Peyer's patch (tissue), 4 donors: Measurements from ENCODE around the gene PCGF3.

ENCODE experiments used
- POLR2A ChIP-seq, 2 donors: fragments of 450-650 bp; IDR thresholded peaks; one replicate each; pipeline ENCODE4 v1.5.1; 2017; ENCODE audit warnings: antibody characterized with exemption in 2 of 2, mild to moderate bottlenecking in 2 of 2, moderate library complexity in 2 of 2
- TF ChIP-seq, protein P1 (sequence below), 6 experiments: fragments of 450-650 bp in 4 of 6; fragments of 200-600 bp in 2 of 6; sonication (generic) in 1 of 6; IDR thresholded peaks; one replicate each; pipeline ENCODE4 v1.5.1; 2017 to 2019; ENCODE audit warnings: antibody characterized with exemption in 6 of 6, mild to moderate bottlenecking in 3 of 6, moderate library complexity in 1 of 6

DNA sequence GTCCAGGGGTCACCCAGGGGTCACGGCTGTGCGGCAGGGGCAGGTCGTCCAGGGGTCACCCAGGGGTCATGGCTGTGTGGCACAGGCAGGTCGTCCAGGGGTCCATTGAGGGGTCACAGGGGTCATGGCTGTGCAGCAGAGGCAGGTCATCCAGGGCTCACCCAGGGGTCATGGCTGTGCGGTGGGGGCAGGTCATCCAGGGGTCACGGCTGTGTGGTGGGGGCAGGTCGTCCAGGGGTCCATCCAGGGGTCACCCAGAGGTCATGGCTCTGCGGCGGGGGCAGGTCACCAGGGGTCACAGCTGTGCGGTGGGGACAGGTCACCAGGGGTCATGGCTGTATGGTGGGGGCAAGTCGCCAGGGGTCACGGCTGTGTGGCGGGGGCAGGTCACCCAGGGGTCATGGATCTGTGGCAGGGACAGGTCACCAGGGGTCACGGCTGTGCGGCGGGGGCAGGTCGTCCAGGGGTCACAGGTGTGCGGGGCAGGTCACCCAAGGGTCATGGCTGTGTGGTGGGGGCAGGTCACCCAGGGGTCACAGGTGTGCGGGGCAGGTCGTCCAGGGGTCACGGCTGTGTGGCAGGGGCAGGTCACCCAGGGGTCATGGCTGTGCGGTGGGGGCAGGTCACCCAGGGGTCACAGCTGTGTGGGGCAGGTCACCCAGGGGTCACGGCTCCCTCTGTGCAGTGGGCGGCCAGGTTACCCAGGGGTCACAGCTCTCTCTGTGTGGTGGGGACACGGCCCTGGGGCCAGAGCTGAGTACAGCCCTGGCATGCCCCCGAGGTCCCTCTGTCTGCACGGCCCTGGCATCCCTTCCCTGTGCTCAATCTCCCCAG, 47.6 kb upstream of the PCGF3 start:
- TF ChIP-seq, protein P1, sequence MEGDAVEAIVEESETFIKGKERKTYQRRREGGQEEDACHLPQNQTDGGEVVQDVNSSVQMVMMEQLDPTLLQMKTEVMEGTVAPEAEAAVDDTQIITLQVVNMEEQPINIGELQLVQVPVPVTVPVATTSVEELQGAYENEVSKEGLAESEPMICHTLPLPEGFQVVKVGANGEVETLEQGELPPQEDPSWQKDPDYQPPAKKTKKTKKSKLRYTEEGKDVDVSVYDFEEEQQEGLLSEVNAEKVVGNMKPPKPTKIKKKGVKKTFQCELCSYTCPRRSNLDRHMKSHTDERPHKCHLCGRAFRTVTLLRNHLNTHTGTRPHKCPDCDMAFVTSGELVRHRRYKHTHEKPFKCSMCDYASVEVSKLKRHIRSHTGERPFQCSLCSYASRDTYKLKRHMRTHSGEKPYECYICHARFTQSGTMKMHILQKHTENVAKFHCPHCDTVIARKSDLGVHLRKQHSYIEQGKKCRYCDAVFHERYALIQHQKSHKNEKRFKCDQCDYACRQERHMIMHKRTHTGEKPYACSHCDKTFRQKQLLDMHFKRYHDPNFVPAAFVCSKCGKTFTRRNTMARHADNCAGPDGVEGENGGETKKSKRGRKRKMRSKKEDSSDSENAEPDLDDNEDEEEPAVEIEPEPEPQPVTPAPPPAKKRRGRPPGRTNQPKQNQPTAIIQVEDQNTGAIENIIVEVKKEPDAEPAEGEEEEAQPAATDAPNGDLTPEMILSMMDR (IDR thresholded peaks at IDR 0.05): no peak
- no peak for TF ChIP-seq POLR2A (IDR thresholded peaks at IDR 0.05)
